Measurements from ENCODE around the gene OSTC.

OSTC gene

GRCh38 chr4:108650212-108651013, at the start of gene OSTC:
OSTC (plus strand) TSS chr4:108650599; CDS start chr4:108650656, 57 bp downstream.
- DNase-seq (ENCODE audit: low spot score), result peak; percentile 95

- DNase-seq (ENCODE audit: low spot score), result no peak
These were observed 49.3 kb upstream of the OSTC start for GRCh38 chr4:108601106-108601505.

GRCh38 chr4:108601532-108601931, 48.9 kb upstream of the OSTC start:
- DNase-seq (ENCODE audit: low spot score), result no peak

- DNase-seq (ENCODE audit: low spot score), result no peak
These were observed 48.2 kb upstream of the OSTC start for GRCh38 chr4:108602163-108602562.

GRCh38 chr4:108607079-108607815, 43.2 kb upstream of the OSTC start:
- DNase-seq (ENCODE audit: low spot score), result no peak

- DNase-seq (ENCODE audit: low spot score), result no peak
These were observed 39.0 kb upstream of the OSTC start for GRCh38 chr4:108611365-108611764.

- no peak for DNase-seq (ENCODE audit: low spot score)
These were observed 38.0 kb upstream of the OSTC start for GRCh38 chr4:108612365-108612764.

GRCh38 chr4:108619372-108620100, 30.9 kb upstream of the OSTC start:
- no peak for DNase-seq (ENCODE audit: low spot score)

GRCh38 chr4:108620101-108620932, 30.1 kb upstream of the OSTC start, which contains the start of gene RPL34:
RPL34 (plus strand) TSS chr4:108620576; CDS start chr4:108621960, 1,384 bp downstream.
- DNase-seq (ENCODE audit: low spot score), result peak; percentile 97

- DNase-seq (ENCODE audit: low spot score), result no peak
These were observed 29.2 kb upstream of the OSTC start for GRCh38 chr4:108620933-108621905.

GRCh38 chr4:108622022-108622421, 28.4 kb upstream of the OSTC start:
- no peak for DNase-seq (ENCODE audit: low spot score)

GRCh38 chr4:108622828-108623227, 27.6 kb upstream of the OSTC start:
- no peak for DNase-seq (ENCODE audit: low spot score)

GRCh38 chr4:108624263-108625056, 25.9 kb upstream of the OSTC start:
- no peak for DNase-seq (ENCODE audit: low spot score)

- no peak for DNase-seq (ENCODE audit: low spot score)
These were observed 24.3 kb upstream of the OSTC start for GRCh38 chr4:108626056-108626455.

GRCh38 chr4:108628411-108628810, 22.0 kb upstream of the OSTC start:
- no peak for DNase-seq (ENCODE audit: low spot score)

GRCh38 chr4:108635070-108635655, 15.2 kb upstream of the OSTC start:
- no peak for DNase-seq (ENCODE audit: low spot score)

GRCh38 chr4:108636246-108636645, 14.2 kb upstream of the OSTC start:
- DNase-seq (ENCODE audit: low spot score), result no peak

- no peak for DNase-seq (ENCODE audit: low spot score)
These were observed 12.5 kb upstream of the OSTC start for GRCh38 chr4:108637856-108638255.

- DNase-seq (ENCODE audit: low spot score), result peak; percentile 22
These were observed 6.2 kb upstream of the OSTC start for GRCh38 chr4:108644237-108644636.
